ENCODE results near the gene DGKZ. TPM values are rescaled to one million over a fixed set of nuclear protein-coding genes. Genes with fewer than 3 reads are reported as not detected.
A peak's percentile ranks its signal among the peaks of the same experiment; 100 is the strongest.

DGKZ gene
- polyA plus RNA-seq, 3 donors, result 30.4 to 217 (median 33.4) TPM

GRCh38 chr11:46392421-46393230, 45.4 kb downstream of the DGKZ start:
- intact Hi-C loops (cut with micrococcal nuclease), result no loop called here
- peaks cover 0 to 15% (median 5%) of the 10 kb centered on the region in 7 donors for H3K9me3 Mint-ChIP-seq
- WGBS (ENCODE audit: insufficient coverage), result 1% methylated on average over 59 of the region's 71 CpGs

DNA sequence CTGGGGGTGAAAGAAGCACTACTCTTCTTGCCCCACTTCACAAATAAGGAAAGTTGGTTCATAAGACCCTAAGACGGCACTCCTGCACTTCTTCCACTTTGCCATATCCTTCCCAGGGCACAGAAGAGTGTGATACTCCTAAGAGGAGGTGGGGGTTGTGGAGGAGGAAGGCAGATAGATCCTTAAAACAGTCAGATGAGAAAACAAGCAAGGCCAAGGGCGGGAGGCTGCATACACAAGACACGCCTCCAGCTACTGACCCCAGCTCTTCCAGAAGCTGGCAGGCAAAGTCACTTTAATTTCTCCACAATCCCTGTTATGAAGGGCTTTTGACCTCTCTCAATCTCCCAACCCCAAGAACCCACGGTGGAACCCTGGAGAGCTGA, 46.0 kb downstream of the DGKZ start:
- H3K27ac ChIP-seq (ENCODE audit: low read depth in 1 of 2, low read length in 2 of 2), result no peak overlapping the region
- Mint-ChIP-seq H3K27ac (no peak overlapping the region), H3K27me3 (ENCODE audit: low read depth in 3 of 3) (peaks cover 42 to 53% (median 46%) of the 10 kb centered on the region in 3 donors), H3K4me3 (peak overlapping the region; percentile 76 to 92), H3K9me3 (peaks cover 0 to 15% (median 5%) of the 10 kb centered on the region in 7 donors), H3K4me1 (peaks cover 32% of the 10 kb centered on the region), H3K36me3 (peaks cover 20 to 21% of the 10 kb centered on the region in 2 donors)
- H3K27me3 ChIP-seq (ENCODE audit: control insufficient read depth in 2 of 2, insufficient read depth in 2 of 2, low read length in 2 of 2), result peaks cover 38 to 47% of the 10 kb centered on the region in 2 donors
- H3K9ac ChIP-seq (ENCODE audit: insufficient read depth, low read length, poor library complexity, severe bottlenecking), result no peak overlapping the region
- no peaks in the 10 kb centered on the region for H3K79me2 ChIP-seq (ENCODE audit: insufficient read depth, low read length)
- peak overlapping the region in 1 of 3 experiments; percentile 71 for H3K4me3 ChIP-seq (replicated peaks in 1 of 3; ENCODE audit: low read depth in 2 of 3, low read length in 3 of 3)
- H3K36me3 ChIP-seq (replicated peaks in 1 of 2; ENCODE audit: control insufficient read depth in 1 of 2, insufficient read depth in 2 of 2, low read length in 2 of 2), result peaks cover 17 to 21% of the 10 kb centered on the region in 2 donors
- TF ChIP-seq, protein P1, sequence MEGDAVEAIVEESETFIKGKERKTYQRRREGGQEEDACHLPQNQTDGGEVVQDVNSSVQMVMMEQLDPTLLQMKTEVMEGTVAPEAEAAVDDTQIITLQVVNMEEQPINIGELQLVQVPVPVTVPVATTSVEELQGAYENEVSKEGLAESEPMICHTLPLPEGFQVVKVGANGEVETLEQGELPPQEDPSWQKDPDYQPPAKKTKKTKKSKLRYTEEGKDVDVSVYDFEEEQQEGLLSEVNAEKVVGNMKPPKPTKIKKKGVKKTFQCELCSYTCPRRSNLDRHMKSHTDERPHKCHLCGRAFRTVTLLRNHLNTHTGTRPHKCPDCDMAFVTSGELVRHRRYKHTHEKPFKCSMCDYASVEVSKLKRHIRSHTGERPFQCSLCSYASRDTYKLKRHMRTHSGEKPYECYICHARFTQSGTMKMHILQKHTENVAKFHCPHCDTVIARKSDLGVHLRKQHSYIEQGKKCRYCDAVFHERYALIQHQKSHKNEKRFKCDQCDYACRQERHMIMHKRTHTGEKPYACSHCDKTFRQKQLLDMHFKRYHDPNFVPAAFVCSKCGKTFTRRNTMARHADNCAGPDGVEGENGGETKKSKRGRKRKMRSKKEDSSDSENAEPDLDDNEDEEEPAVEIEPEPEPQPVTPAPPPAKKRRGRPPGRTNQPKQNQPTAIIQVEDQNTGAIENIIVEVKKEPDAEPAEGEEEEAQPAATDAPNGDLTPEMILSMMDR (IDR thresholded peaks at IDR 0.05), result no peak
- H4K20me1 ChIP-seq (ENCODE audit: insufficient read depth, low read length), result peaks cover 44% of the 10 kb centered on the region
- H3K4me2 ChIP-seq (replicated peaks; ENCODE audit: extremely low read depth, low read length, poor library complexity, severe bottlenecking), result peak overlapping the region; percentile 75
- DNase-seq, result no peak
- H3K9me3 ChIP-seq (replicated peaks in 1 of 2; ENCODE audit: control insufficient read depth in 1 of 2, insufficient read depth in 1 of 2, low read length in 2 of 2), result peaks cover 3 to 18% of the 10 kb centered on the region in 2 donors
- WGBS (ENCODE audit: insufficient coverage), result 82% methylated on average over 2 of the region's 4 CpGs
- no peak overlapping the region for H2AFZ ChIP-seq (ENCODE audit: insufficient read depth, low read depth, low read length, poor library complexity, severe bottlenecking)
- H3K4me1 ChIP-seq (ENCODE audit: control insufficient read depth in 1 of 2, insufficient read depth in 2 of 2, low read length in 2 of 2), result peaks cover 25 to 46% of the 10 kb centered on the region in 2 donors
- intact Hi-C loops (cut with micrococcal nuclease), result no loop called here

More at GRCh38 chr11:46392421-46393230, 45.4 kb downstream of the DGKZ start:
- peaks cover 42 to 53% of the 10 kb centered on the region in 2 donors for H3K27me3 ChIP-seq (ENCODE audit: control insufficient read depth in 2 of 2, insufficient read depth in 2 of 2, low read length in 2 of 2)
- TF ChIP-seq, protein P1 (IDR thresholded peaks at IDR 0.05), result no peak
- no peak overlapping the region for H3K27ac ChIP-seq (ENCODE audit: low read depth in 1 of 2, low read length in 2 of 2)
- DNase-seq, result peak; percentile 68 to 70 (median 70)
- H2AFZ ChIP-seq (ENCODE audit: insufficient read depth, low read depth, low read length, poor library complexity, severe bottlenecking), result no peak overlapping the region
- Mint-ChIP-seq H3K27ac (peak overlapping the region in 1 of 7 donors; percentile 72), H3K36me3 (peaks cover 17% of the 10 kb centered on the region in 2 donors), H3K4me3 (peak overlapping the region; percentile 76 to 92), H3K4me1 (peaks cover 36% of the 10 kb centered on the region), H3K27me3 (ENCODE audit: low read depth in 3 of 3) (peaks cover 46 to 59% (median 52%) of the 10 kb centered on the region in 3 donors)
- no peak overlapping the region for H3K9ac ChIP-seq (ENCODE audit: insufficient read depth, low read length, poor library complexity, severe bottlenecking)
- H3K36me3 ChIP-seq (replicated peaks in 1 of 2; ENCODE audit: control insufficient read depth in 1 of 2, insufficient read depth in 2 of 2, low read length in 2 of 2), result peaks cover 11 to 15% of the 10 kb centered on the region in 2 donors
- H3K4me2 ChIP-seq (replicated peaks; ENCODE audit: extremely low read depth, low read length, poor library complexity, severe bottlenecking), result peak overlapping the region; percentile 75
- H4K20me1 ChIP-seq (ENCODE audit: insufficient read depth, low read length), result peaks cover 50% of the 10 kb centered on the region
- peaks cover 3 to 21% of the 10 kb centered on the region in 2 donors for H3K9me3 ChIP-seq (replicated peaks in 1 of 2; ENCODE audit: control insufficient read depth in 1 of 2, insufficient read depth in 1 of 2, low read length in 2 of 2)
- peaks cover 30 to 52% of the 10 kb centered on the region in 2 donors for H3K4me1 ChIP-seq (ENCODE audit: control insufficient read depth in 1 of 2, insufficient read depth in 2 of 2, low read length in 2 of 2)
- peak overlapping the region in 1 of 3 experiments; percentile 71 for H3K4me3 ChIP-seq (replicated peaks in 1 of 3; ENCODE audit: low read depth in 2 of 3, low read length in 3 of 3)
- no peaks in the 10 kb centered on the region for H3K79me2 ChIP-seq (ENCODE audit: insufficient read depth, low read length)

All from CD14-positive monocyte (primary cell).